HepG2 (cell line): ENCODE measurements around the gene ABCA4.

Source experiments
- CEBPB ChIP-seq: IDR thresholded peaks from 2 replicates; pipeline ENCODE4 v1.6.1; 2011; ENCODE audit warnings: low read depth, low read length, improper control_type of control experiment, borderline replicate concordance
- CTCF ChIP-seq: sonication (generic); formaldehyde crosslinking; IDR thresholded peaks from 2 replicates; pipeline ENCODE4 v1.5.0; 2020; ENCODE audit warnings: mild to moderate bottlenecking, missing genetic modification reagents, moderate library complexity
- EZH2 ChIP-seq: conservative IDR thresholded peaks from 2 replicates; pipeline ENCODE4 v1.6.1; 2012; ENCODE audit warnings: mild to moderate bottlenecking, low read depth, low read length, moderate library complexity
- FOXJ3 ChIP-seq: sonication (generic); formaldehyde crosslinking; IDR thresholded peaks from 2 replicates; pipeline ENCODE4 v1.4.0; 2020; ENCODE audit warnings: missing genetic modification reagents, mild to moderate bottlenecking, borderline replicate concordance
- FOXP1 ChIP-seq, 2 experiments: fragments of 450-650 bp in 1 of 2; IDR thresholded peaks; 2 replicates each; pipeline ENCODE4 v1.6.1; 2017 to 2018; ENCODE audit warnings: antibody characterized with exemption in 1 of 2
- HCFC1 ChIP-seq: fragments of 150-350 bp; IDR thresholded peaks from 2 replicates; pipeline ENCODE4 v1.6.1; 2014; ENCODE audit warnings: low read depth, low read length
- HOMEZ ChIP-seq: IDR thresholded peaks from 2 replicates; pipeline ENCODE4 v1.6.1; 2016; ENCODE audit warnings: low read depth
- RFX1 ChIP-seq: fragments of 450-650 bp; IDR thresholded peaks from 2 replicates; pipeline ENCODE4 v1.6.1; 2017
- ZFP41 ChIP-seq: sonication (generic); formaldehyde crosslinking; IDR thresholded peaks from 2 replicates; pipeline ENCODE4 v1.4.0; 2020; ENCODE audit warnings: mild to moderate bottlenecking, missing genetic modification reagents, borderline replicate concordance

- TF ChIP-seq ZFP41 (CRISPR knock-in tag) (no peak), RFX1 (no peak), HCFC1 (no peak), CEBPB (no peak), CTCF (no peak), EZH2 (no peak), FOXJ3 (CRISPR knock-in tag) (no peak), FOXP1 (IDR thresholded peaks at IDR 0.05) (no peak), FOXP1 (CRISPR knock-in tag; IDR thresholded peaks at IDR 0.05) (no peak), HOMEZ (no peak)
Measured at GRCh38 chr1:94099303-94099702, 21.6 kb downstream of the ABCA4 start.
